Activated naive CD4-positive, alpha-beta T cell treated with anti-CD3 and anti-CD28 coated beads, Interleukin-2, amount 50 U/mL, for 72 hours (primary cell): ENCODE results near the gene MBNL1. TPM values are rescaled to one million over a fixed set of nuclear protein-coding genes. Genes with fewer than 3 reads are reported as not detected.

Experiments
- ATAC-seq, 2 donors: fragments of 150-1000 bp; cut with Tn5 transposase; 2 replicates each; pipeline ENCODE4 v1.10.0; 2021; ENCODE audit warnings: mild to moderate bottlenecking in 2 of 2, moderate library complexity in 2 of 2
- DNase-seq, 2 donors: peaks; one replicate each; pipeline ENCODE4 v3.0.0; 2021 to 2022; ENCODE audit warnings: low spot score in 2 of 2
- H3K27ac Mint-ChIP-seq, 2 donors: one replicate each; pipeline ENCODE4 v1.8.0; 2022; ENCODE audit warnings: mild to moderate bottlenecking in 2 of 2, mixed read lengths in 2 of 2
- H3K36me3 Mint-ChIP-seq, 2 donors: one replicate each; pipeline ENCODE4 v1.8.0; 2022; ENCODE audit warnings: mixed read lengths in 2 of 2
- H3K9me3 Mint-ChIP-seq, 2 donors: one replicate each; pipeline ENCODE4 v1.8.0; 2022; ENCODE audit warnings: mixed read lengths in 2 of 2
- total RNA-seq, 2 donors: library from RNA; stranded (reverse); gene quantifications; one replicate each; pipeline ENCODE4 v1.2.3, GENCODE V29; 2022

MBNL1 gene
- total RNA-seq, 2 donors from 2014 or later = 406 to 425 TPM

DNA sequence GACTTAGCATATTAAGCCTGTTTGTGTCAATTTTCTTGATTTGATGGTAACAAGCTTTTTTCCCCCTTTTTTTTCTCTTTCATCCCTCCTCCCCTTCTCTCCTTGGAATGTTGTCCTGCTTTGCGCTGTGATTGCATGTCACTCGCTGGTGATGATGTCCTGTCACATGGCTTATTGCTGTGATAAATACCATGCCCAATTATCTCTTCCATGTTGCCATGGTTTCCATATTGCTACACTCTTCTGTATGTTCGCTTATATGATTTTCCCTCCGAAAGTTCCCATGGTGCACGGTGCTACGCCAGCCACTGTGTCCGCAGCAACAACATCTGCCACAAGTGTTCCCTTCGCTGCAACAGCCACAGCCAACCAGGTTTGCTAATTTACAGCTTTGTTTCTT lies 187.3 kb downstream of the MBNL1 start:
- ATAC-seq (no peak), DNase-seq (no peak)
- Mint-ChIP-seq H3K36me3 (peaks cover 0 to 24% of the 10 kb centered on the region in 2 donors), H3K27ac (peak overlapping the region in 1 of 2 donors; percentile 62), H3K9me3 (no peaks in the 10 kb centered on the region)

DNA sequence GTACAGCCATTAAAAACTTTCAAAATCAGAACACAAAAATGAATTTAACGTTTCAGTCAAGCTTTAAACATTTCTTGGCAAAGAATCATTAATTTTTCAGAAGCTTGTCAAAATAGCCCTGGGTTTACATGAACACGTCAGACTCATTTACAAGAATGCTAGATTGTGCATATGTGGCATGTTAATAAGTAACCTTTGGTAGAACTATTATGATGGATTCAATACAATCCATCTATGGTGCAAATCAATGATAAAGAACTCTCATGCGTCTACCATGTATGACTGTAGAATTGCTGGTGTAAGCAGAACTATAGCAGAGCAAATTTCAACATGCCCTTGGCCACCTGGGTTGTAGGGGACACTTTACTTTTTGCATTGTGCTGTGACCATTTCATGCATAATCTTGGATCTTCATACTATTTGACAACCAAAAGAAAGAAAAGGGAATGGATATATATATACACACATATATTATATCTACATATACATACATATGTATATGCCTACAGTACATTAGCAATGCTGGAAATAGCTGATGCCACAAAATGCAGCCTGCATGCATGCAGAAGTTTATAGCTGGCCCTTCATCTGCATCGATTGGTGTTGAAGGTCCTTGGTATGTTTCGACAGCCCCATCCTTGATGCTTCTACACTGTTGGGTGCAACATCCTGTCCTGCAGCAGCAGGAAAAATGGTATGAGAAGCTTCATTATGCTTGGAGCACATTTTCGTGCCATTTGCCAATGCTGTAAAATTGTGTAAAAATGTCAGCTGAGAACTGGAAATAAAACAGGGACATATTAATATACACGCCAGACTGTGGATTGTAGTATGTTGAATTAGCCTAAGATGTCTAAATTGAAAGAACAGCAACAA lies 189.0 kb downstream of the MBNL1 start:
- DNase-seq (no peak), ATAC-seq (peak in 1 of 2 donors; percentile 37)
- peak overlapping the region in 1 of 2 donors; percentile 64 for H3K27ac Mint-ChIP-seq
- H3K36me3 Mint-ChIP-seq = peaks cover 0 to 24% of the 10 kb centered on the region in 2 donors
- H3K9me3 Mint-ChIP-seq = no peaks in the 10 kb centered on the region

DNA sequence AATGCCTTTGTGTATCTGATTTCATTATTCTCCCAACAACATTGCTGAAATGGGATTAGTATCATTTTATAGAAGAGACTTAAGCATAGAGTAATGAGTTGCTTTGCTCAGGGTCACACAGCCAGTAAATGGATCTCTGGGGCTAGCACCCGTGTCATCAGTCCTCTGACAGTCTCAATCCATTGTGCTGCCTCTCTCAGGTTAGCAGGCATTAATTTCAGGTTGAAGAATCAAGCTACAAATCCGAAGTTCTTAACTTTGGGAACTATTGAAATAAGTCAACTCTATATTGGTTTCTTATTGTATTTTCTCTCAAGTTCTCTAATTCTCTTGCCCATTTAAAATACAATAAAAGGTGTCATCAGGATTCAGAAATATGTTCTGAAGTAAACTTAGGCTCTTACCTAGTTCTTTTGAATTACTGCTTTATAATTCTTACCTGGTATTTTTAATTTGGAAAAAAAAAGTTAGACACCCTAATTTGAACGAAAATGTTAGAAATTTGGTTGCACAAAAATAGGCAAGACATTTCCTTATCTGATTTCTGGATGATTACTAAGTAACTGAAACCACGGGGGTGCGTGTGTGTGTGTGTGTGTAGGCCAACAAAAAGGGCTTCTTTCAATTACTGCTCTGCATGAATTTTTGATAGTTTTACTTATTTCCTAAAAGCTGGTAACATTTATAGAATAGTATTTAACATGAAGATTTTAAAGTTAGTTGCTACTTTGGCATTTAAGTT lies 189.8 kb downstream of the MBNL1 start:
- Mint-ChIP-seq H3K27ac (peak overlapping the region; percentile 55 to 64), H3K36me3 (peaks cover 0 to 24% of the 10 kb centered on the region in 2 donors), H3K9me3 (no peaks in the 10 kb centered on the region)
- ATAC-seq (peak in 1 of 2 donors; percentile 52), DNase-seq (no peak)

DNA sequence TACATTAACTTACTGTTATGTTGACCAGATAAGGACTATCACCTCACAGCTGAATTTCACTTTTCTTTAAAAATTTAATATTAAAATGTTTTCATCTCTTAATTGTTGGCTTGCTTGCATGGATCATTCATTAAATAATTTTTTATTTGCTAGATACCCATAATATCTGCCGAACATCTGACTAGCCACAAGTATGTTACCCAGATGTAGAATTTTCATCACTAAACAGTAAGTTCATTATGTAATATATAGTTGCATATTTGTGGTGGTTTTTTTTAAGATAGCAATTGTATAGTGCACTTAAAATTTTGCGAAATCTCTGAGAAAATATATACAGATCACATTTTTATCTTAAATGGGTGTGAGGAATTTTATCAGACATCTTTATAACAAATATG lies 190.4 kb downstream of the MBNL1 start:
- Mint-ChIP-seq H3K9me3 (no peaks in the 10 kb centered on the region), H3K36me3 (peaks cover 0 to 19% of the 10 kb centered on the region in 2 donors), H3K27ac (no peak overlapping the region)
- ATAC-seq (no peak), DNase-seq (no peak)

DNA sequence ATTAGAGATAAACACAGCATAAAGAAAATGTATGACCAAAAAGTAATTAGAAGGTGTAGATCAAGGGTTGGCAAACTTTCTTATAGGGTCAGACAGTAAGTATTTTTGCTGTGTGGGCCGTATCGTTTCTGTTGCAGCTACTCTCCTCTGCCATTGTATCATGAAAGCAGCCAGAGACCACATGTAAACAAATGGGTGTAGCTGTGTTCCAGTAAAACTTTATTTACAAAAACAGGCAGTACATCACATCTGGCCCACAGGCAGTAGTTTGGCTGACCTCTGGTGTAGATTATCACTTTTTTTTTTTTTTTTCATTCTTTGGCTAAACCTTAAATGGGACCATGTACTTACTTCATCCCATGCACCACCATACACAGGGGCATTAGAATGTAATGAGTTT lies 190.8 kb downstream of the MBNL1 start:
- no peaks in the 10 kb centered on the region for H3K9me3 Mint-ChIP-seq
- DNase-seq = no peak
- no peak for ATAC-seq
- peak overlapping the region in 1 of 2 donors; percentile 29 for H3K27ac Mint-ChIP-seq
- H3K36me3 Mint-ChIP-seq = peaks cover 0 to 19% of the 10 kb centered on the region in 2 donors

DNA sequence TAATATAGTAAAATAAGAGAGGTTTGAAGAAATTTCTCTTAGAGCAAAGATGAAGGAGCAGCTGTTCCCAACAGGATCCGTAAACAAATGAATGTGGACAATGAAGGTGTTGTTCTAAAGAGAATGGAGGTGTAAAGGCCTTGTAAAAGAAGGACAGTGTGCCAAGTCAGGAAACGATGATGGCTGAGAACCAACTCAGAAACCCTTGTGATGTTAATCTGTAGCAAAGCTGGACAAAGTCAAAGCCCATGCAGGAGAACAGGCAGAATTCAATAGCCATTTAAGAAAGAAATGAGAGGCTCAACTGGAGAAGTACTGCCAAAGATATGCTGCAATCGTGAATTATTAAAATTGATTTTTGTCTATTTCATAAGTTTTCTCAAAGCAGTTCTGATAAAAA lies 192.2 kb downstream of the MBNL1 start:
- Mint-ChIP-seq H3K27ac (peak overlapping the region in 1 of 2 donors; percentile 84), H3K9me3 (no peaks in the 10 kb centered on the region), H3K36me3 (peaks cover 0 to 21% of the 10 kb centered on the region in 2 donors)
- ATAC-seq (no peak), DNase-seq (no peak)

DNA sequence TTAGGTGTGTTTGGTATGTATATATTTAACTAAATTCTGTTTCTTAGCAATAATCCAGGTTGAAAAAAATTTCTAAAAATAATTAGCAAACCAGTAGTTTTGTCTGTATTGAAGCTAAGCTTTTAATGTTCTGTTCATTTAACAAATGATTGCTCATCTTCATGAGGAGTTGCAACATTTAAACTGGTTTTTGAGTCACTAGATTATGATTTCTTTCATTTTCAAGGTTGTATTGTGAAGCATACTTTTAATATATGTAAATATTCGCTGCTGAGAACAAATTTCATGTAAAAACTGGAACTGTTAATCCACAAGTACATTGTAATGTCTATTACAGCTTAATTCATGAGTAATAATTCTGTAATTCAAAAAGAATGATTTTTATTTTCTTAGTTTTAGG lies 192.7 kb downstream of the MBNL1 start:
- Mint-ChIP-seq H3K36me3 (peaks cover 0 to 20% of the 10 kb centered on the region in 2 donors), H3K9me3 (no peaks in the 10 kb centered on the region), H3K27ac (peak overlapping the region in 1 of 2 donors; percentile 84)
- ATAC-seq = no peak
- DNase-seq = no peak

DNA sequence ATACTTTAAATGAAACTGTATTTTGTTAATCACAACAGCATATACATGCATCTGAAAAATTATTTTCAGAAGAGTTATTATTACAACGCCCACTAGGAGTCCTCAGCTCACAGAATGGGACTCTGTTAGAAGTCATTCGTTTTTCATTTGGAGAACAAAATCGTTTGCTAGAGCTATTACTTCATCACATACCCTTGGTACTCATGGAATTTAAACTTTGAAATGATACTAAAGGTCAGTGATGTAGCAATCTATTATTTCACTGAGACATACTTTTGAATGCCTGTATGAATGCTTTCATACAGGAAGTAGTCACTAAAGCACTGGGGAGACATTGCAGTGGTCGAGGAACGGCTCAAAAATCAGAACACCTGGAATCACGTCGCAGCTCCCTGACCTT lies 198.1 kb downstream of the MBNL1 start:
- DNase-seq (no peak), ATAC-seq (peak; percentile 46 to 53)
- H3K9me3 Mint-ChIP-seq = no peaks in the 10 kb centered on the region
- H3K27ac Mint-ChIP-seq = no peak overlapping the region
- peaks cover 0 to 20% of the 10 kb centered on the region in 2 donors for H3K36me3 Mint-ChIP-seq

DNA sequence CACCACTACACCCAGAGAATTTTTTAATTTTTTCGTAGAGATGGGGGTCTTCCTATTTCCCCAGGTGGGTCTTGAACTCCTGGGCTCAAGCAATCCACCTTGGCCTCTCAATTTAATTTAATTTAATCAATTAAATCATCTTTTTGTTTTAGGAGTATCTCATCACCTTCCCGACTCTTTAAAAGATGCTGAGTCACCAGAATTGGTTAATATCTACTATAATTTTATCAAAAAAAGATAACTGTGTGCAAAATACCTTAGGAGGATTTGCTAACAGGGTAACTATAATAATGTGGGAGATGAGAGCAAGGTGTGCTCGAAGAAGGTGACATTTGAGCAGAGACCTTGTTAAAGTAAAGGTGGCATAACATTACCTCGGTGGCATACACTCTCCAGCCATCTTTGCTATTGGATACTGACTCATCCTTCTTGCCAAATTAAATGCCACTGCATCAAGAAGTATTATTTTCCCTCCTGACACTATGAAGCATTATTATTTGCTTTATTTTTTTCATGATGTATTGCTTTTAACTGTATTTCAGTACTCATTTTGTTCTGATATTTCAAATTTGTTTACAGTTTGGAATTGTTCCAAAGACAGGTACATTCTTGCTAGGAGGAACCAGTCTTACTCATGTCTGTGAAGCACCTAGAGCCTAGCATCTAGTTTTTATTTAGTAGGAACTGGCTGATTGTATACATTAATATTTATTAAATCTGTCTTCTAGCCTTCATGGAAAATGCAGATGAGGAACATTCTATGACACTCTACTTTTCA lies 200.7 kb downstream of the MBNL1 start:
- ATAC-seq (no peak), DNase-seq (no peak)
- H3K27ac Mint-ChIP-seq = no peak overlapping the region
- H3K9me3 Mint-ChIP-seq = no peaks in the 10 kb centered on the region
- H3K36me3 Mint-ChIP-seq = peaks cover 0 to 20% of the 10 kb centered on the region in 2 donors

DNA sequence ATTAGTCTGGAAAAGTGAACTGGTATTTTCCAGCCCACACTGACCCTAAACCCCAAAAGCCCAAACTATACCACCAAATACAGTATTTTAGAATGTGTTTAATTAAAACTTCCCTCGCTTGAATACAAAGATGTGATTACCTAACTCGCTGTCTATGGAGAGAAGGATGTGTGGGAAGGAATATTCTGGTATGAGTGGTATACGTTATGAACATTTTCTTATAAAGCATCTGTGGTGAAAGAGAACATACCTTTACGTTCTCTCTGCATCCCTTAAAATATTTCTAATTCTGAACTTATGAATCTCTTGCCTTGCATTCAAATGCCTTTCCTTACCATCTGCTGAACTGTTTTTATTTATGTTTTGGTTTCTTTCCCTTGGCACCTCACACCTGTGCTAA lies 201.4 kb downstream of the MBNL1 start:
- ATAC-seq (no peak), DNase-seq (no peak)
- Mint-ChIP-seq H3K27ac (peak overlapping the region in 1 of 2 donors; percentile 49), H3K36me3 (peaks cover 0 to 15% of the 10 kb centered on the region in 2 donors), H3K9me3 (no peaks in the 10 kb centered on the region)

DNA sequence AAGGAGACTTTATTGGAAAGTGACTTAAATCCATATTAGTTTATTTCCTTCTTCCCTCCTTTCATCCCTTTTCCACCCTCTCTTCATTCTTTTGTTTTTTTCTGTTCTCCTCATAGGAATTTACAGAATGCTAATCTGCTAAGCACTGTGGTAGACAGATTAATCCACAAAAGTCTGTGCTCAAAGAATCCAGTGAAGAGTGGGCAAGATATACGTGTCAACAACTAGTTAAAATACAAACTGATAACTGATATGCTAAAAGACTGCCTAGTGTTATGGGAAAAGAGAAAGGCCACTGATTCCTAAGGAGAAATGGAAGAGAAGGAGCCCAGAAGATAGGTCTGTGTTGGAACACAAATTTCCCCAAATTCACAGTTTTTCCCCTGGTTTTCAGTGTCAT lies 202.2 kb downstream of the MBNL1 start:
- Mint-ChIP-seq H3K9me3 (no peaks in the 10 kb centered on the region), H3K36me3 (peaks cover 0 to 11% of the 10 kb centered on the region in 2 donors), H3K27ac (peak overlapping the region in 1 of 2 donors; percentile 49)
- ATAC-seq = no peak
- DNase-seq = no peak

DNA sequence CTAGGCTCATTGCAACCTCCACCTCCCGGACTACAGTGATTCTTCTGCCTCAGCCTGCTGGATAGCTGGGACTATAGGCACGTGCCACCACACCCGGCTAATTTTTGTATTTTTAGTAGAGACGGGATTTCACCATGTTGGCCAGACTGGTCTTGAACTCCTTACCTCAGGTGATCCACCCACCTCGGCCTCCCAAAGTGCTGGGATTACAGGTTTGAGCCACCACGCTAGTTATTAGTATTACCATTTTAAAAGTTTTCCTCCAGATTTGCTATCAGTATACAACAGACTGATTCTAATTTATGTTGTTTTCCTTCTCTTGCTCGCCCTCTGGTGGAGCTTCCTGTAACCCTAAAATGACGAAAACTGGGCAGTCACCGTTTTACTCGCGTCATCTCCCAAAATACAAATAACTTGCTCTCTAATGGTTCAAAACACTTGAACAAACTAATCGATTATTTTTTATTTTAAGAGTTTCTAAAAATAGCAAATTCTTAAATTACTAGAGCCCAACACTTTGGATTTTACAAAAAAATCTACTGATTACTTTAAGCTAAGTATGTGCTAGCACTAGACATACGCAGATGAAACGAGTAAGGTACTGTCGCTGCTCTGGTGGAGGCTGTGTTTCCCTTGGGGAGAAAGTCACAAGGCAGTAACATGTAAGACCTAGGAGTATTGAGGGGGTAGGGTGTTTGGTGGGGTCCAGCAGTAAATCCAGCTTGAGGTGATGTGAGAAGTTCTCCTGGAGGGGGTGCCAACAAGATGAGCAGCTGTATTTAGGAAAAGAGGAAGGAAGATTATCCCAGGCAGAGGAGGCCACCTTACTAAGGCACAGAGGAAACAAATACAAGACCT lies 203.3 kb downstream of the MBNL1 start:
- ATAC-seq (peak; percentile 66 to 86), DNase-seq (peak in 1 of 2 donors; percentile 71)
- H3K27ac Mint-ChIP-seq = peak overlapping the region; percentile 17 to 82
- peaks cover 0 to 2% of the 10 kb centered on the region in 2 donors for H3K36me3 Mint-ChIP-seq
- H3K9me3 Mint-ChIP-seq = no peaks in the 10 kb centered on the region

DNA sequence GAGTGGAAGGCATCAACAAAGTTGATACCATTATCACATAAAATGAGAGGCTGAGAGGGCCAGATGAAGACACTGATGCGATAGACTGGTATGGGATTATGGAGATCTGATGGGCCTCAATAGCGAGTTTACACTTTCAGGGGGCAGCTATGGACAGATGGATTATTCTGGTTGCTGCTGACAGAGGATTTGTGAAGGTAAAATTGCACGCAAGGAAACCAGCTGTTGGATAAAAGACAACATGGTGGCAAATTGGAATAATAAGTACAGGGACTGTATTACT lies 203.9 kb downstream of the MBNL1 start:
- Mint-ChIP-seq H3K27ac (peak overlapping the region; percentile 17 to 82), H3K36me3 (no peaks in the 10 kb centered on the region), H3K9me3 (no peaks in the 10 kb centered on the region)
- ATAC-seq (no peak), DNase-seq (no peak)

DNA sequence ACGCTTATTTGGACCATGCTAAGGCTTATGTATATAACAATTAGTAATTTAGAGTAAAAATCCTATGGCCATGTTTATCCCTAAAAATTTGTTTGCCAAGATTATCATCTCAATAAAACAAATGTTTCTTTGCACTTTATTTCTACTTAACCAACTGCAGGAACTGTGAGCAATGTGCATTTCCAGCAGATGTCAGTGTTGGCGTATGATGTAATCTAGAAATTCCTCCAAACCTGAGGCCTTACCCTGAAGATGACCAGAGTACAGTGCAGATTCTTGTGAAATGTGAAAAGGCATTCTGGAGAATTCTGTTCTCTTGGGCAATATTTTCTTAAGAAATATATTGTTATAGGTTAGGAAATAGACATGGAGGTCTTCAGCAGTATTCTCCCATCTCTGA lies 205.9 kb downstream of the MBNL1 start:
- Mint-ChIP-seq H3K27ac (no peak overlapping the region), H3K36me3 (no peaks in the 10 kb centered on the region), H3K9me3 (no peaks in the 10 kb centered on the region)
- no peak for DNase-seq
- ATAC-seq = no peak

DNA sequence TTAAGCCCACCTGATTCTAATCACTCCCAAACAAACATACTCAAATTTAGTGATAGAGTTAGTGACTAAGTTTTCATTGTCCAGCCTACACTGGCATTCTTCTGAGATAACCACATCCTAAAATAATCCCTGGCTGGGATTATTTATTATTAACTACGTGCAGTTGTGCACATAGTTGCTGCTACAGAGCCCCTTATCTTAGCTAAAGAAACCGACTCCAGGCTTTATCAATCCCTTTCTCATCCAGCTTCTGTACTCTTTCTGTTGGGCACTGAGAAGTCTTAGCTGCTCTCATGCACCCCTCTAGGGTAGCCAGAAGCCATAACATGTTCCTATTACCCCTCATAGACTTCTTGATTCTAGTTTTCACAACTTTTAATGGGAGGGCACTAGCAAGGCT lies 208.7 kb downstream of the MBNL1 start:
- ATAC-seq (peak in 1 of 2 donors; percentile 31), DNase-seq (no peak)
- peaks cover 2 to 9% of the 10 kb centered on the region in 2 donors for H3K36me3 Mint-ChIP-seq
- no peak overlapping the region for H3K27ac Mint-ChIP-seq
- H3K9me3 Mint-ChIP-seq = no peaks in the 10 kb centered on the region
